B cell (primary cell): ENCODE measurements around the gene DDAH1. TPM values are rescaled to one million over a fixed set of nuclear protein-coding genes. Genes with fewer than 3 reads are reported as not detected.

Experiments
- ATAC-seq: fragments of 200-7000 bp; cut with Tn5 transposase; one replicate; pipeline ENCODE4 v1.10.0; 2021; ENCODE audit warnings: low read depth, mild to moderate bottlenecking, moderate number of reproducible peaks, moderate library complexity
- CTCF ChIA-PET: fragments of 350-600 bp; sonication (Branson Sonifier 250); formaldehyde crosslinking; loops from one replicate; lab custom pipeline; 2021; ENCODE audit warnings: antibody characterized with exemption, inconsistent platforms; lab: Charles Lee
- POLR2A ChIA-PET: fragments of 350-600 bp; sonication (Branson Sonifier 250); formaldehyde crosslinking; loops from one replicate; lab custom pipeline; 2021; ENCODE audit warnings: antibody characterized with exemption; lab: Charles Lee
- DNase-seq: peaks from one replicate; pipeline ENCODE4 v3.0.0; 2013
- H2AFZ ChIP-seq: 2 replicates; pipeline ENCODE4 v1.6.1; 2012; ENCODE audit warnings: mild to moderate bottlenecking, low read depth, low read length; ENCODE audit not compliant: insufficient read depth, poor library complexity, severe bottlenecking
- H3K27ac ChIP-seq, 2 donors: 1 replicate in 1 of 2; 2 replicates in 1 of 2; pipeline ENCODE4 v1.5.1; 2012 to 2013; ENCODE audit warnings: low read length in 2 of 2, mild to moderate bottlenecking in 2 of 2, moderate library complexity in 1 of 2
- H3K27me3 ChIP-seq, 4 experiments: fragments of 200-600 bp in 1 of 4; sonication (generic) in 1 of 4; replicated peaks in 1 of 4; 1 replicate in 2 of 4; 2 replicates in 2 of 4; pipeline versions ENCODE4 v1.6.1 to v1.7.0; 2013 to 2016; ENCODE audit warnings: low read length in 3 of 4, mild to moderate bottlenecking in 2 of 4, mixed read lengths in 1 of 4, moderate library complexity in 1 of 4; ENCODE audit not compliant: insufficient read depth in 4 of 4, control insufficient read depth in 3 of 4; ENCODE audit errors: control extremely low read depth in 1 of 4
- H3K36me3 ChIP-seq, 2 experiments: replicated peaks in 1 of 2; 1 replicate in 1 of 2; 2 replicates in 1 of 2; pipeline versions ENCODE4 v1.6.1 to v1.7.1; 2013; ENCODE audit warnings: low read length in 1 of 2; ENCODE audit not compliant: insufficient read depth in 2 of 2, control insufficient read depth in 1 of 2; ENCODE audit errors: control extremely low read depth in 1 of 2, extremely low read depth in 1 of 2
- H3K4me1 ChIP-seq, 2 donors: fragments of 200-600 bp in 1 of 2; sonication (generic) in 1 of 2; 1 replicate in 1 of 2; 2 replicates in 1 of 2; pipeline versions ENCODE4 v1.5.1 to v1.6.1; 2013 to 2017; ENCODE audit warnings: low read length in 2 of 2; ENCODE audit not compliant: control insufficient read depth in 2 of 2, insufficient read depth in 2 of 2
- H3K4me2 ChIP-seq: replicated peaks from 2 replicates; pipeline ENCODE3; 2012; ENCODE audit warnings: mild to moderate bottlenecking, low read depth, low read length; ENCODE audit not compliant: poor library complexity, severe bottlenecking
- H3K4me3 ChIP-seq, 5 experiments: fragments of 200-600 bp in 1 of 5; sonication (generic) in 1 of 5; 1 replicate in 3 of 5; 2 replicates in 2 of 5; pipeline versions ENCODE4 v1.5.1 to v1.7.0; 2011 to 2016; ENCODE audit warnings: low read length in 4 of 5, mild to moderate bottlenecking in 4 of 5, low read depth in 2 of 5, control low read depth in 1 of 5, moderate library complexity in 1 of 5; ENCODE audit not compliant: insufficient read depth in 1 of 5; ENCODE audit errors: control extremely low read depth in 1 of 5, extremely low read depth in 1 of 5
- H3K79me2 ChIP-seq: fragments of 200-600 bp; sonication (generic); one replicate; pipeline ENCODE4 v1.6.0; 2016; ENCODE audit warnings: low read length; ENCODE audit not compliant: control insufficient read depth, insufficient read depth
- H3K9ac ChIP-seq: fragments of 200-600 bp; sonication (generic); 2 replicates; pipeline ENCODE4 v1.6.1; 2017; ENCODE audit warnings: mild to moderate bottlenecking, low read length, moderate library complexity
- H3K9me3 ChIP-seq, 3 donors: one replicate each; pipeline versions ENCODE4 v1.6.1 to v1.7.1; 2013; ENCODE audit warnings: low read length in 2 of 3; ENCODE audit not compliant: control insufficient read depth in 2 of 3, insufficient read depth in 1 of 3; ENCODE audit errors: control extremely low read depth in 1 of 3
- H4K20me1 ChIP-seq: 2 replicates; pipeline ENCODE4 v1.6.0; 2012; ENCODE audit warnings: mild to moderate bottlenecking, low read length; ENCODE audit not compliant: insufficient read depth, control insufficient read depth, poor library complexity, severe bottlenecking
- H3K27ac Mint-ChIP-seq: one replicate; pipeline ENCODE4 v1.8.0; 2021; ENCODE audit warnings: mixed read lengths
- H3K27me3 Mint-ChIP-seq: one replicate; pipeline ENCODE4 v1.8.0; 2021; ENCODE audit warnings: mixed read lengths
- H3K4me1 Mint-ChIP-seq: one replicate; pipeline ENCODE4 v1.8.0; 2021; ENCODE audit warnings: mixed read lengths
- H3K4me3 Mint-ChIP-seq: one replicate; pipeline ENCODE4 v1.8.0; 2021; ENCODE audit warnings: mixed read lengths
- H3K9me3 Mint-ChIP-seq: one replicate; pipeline ENCODE4 v1.8.0; 2022; ENCODE audit warnings: mixed read lengths; ENCODE audit not compliant: insufficient read depth
- EZH2 ChIP-seq: IDR thresholded peaks from 2 replicates; pipeline ENCODE4 v1.6.1; 2012; ENCODE audit warnings: borderline replicate concordance, low read depth, mild to moderate bottlenecking, moderate library complexity, low read length; ENCODE audit not compliant: insufficient read depth, poor library complexity, severe bottlenecking
- WGBS: methylation state at CpG from one replicate; pipeline ENCODE4 v1.1.5; 2013; ENCODE audit warnings: missing lambda C conversion rate; ENCODE audit not compliant: insufficient coverage; 5-methylcytosine and 5-hydroxymethylcytosine counted together
- intact Hi-C: fragments of 100-400 bp; cut with micrococcal nuclease; formaldehyde crosslinking; loops from one replicate; pipeline ENCODE4 v1.10.0; 2022
- polyA plus RNA-seq: library from polyadenylated mRNA; depleted of rRNA; stranded (reverse); fragments of >200 nt; gene quantifications from 2 replicates; pipeline ENCODE4 v1.2.3, GENCODE V29; 2012
- total RNA-seq, 2 donors: library from RNA; stranded (reverse); fragments of 120-200 nt in 1 of 2; gene quantifications; 1 replicate in 1 of 2; 2 replicates in 1 of 2; pipeline versions ENCODE4 v1.2.3 to v1.2.4, GENCODE V29; 2013 to 2022
- TF ChIP-seq, protein P1 (sequence below): fragments of 200-600 bp; IDR thresholded peaks from one replicate; pipeline ENCODE4 v1.8.0; 2022; ENCODE audit warnings: antibody characterized with exemption, mild to moderate bottlenecking

Gene DDAH1
- total and polyA plus RNA-seq, 2 donors (not counting 1 experiment from before 2014, with no cell fraction given): 0.04 TPM; not detected in 1

DNA sequence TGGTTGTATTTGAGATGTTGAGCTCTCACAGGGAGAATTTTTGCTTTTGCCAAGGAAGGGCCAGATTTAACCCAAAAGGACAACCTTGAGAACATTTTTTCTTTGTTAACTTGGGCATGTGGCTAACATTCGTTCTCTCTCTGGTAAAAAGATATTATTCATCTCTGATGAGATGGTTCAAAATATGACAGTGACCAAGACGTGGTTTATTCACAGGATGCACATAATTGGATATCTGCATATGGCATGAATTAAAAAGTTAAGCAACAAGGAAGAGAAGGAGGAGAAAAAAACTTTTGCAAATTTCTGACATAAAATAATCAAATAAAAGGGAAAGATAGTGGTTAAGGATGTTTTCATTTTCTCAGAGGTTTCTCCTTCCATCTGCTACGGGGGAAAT, 145.5 kb downstream of the DDAH1 start:
- Histone ChIP-seq H3K27me3 (no peaks in the 10 kb centered on the region), H3K79me2 (no peaks in the 10 kb centered on the region), H2AFZ (no peak overlapping the region), H3K9me3 (no peaks in the 10 kb centered on the region), H3K9ac (no peak overlapping the region), H3K4me1 (no peaks in the 10 kb centered on the region), H3K36me3 (no peaks in the 10 kb centered on the region), H3K4me3 (no peak overlapping the region), H4K20me1 (no peaks in the 10 kb centered on the region), H3K27ac (no peak overlapping the region), H3K4me2 (no peak overlapping the region)
- no peaks in the 10 kb centered on the region for H3K4me1 Mint-ChIP-seq
- H3K27me3 Mint-ChIP-seq: peaks cover 5% of the 10 kb centered on the region
- WGBS: 80% methylated on average over 1 of the region's 3 CpGs
- no peak overlapping the region for H3K4me3 Mint-ChIP-seq
- TF ChIP-seq, protein P1, sequence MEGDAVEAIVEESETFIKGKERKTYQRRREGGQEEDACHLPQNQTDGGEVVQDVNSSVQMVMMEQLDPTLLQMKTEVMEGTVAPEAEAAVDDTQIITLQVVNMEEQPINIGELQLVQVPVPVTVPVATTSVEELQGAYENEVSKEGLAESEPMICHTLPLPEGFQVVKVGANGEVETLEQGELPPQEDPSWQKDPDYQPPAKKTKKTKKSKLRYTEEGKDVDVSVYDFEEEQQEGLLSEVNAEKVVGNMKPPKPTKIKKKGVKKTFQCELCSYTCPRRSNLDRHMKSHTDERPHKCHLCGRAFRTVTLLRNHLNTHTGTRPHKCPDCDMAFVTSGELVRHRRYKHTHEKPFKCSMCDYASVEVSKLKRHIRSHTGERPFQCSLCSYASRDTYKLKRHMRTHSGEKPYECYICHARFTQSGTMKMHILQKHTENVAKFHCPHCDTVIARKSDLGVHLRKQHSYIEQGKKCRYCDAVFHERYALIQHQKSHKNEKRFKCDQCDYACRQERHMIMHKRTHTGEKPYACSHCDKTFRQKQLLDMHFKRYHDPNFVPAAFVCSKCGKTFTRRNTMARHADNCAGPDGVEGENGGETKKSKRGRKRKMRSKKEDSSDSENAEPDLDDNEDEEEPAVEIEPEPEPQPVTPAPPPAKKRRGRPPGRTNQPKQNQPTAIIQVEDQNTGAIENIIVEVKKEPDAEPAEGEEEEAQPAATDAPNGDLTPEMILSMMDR: no peak
- TF ChIP-seq EZH2: no peak
- DNase-seq (no peak), ATAC-seq (no peak)
- no peaks in the 10 kb centered on the region for H3K9me3 Mint-ChIP-seq
- H3K27ac Mint-ChIP-seq: no peak overlapping the region
- ChIA-PET CTCF (no interaction called here), POLR2A (no interaction called here)
- intact Hi-C loops: loop anchor here (1.0 kb wide), 1 partner anchor 26 kb away; no protein-coding TSS in a partner anchor

DNA sequence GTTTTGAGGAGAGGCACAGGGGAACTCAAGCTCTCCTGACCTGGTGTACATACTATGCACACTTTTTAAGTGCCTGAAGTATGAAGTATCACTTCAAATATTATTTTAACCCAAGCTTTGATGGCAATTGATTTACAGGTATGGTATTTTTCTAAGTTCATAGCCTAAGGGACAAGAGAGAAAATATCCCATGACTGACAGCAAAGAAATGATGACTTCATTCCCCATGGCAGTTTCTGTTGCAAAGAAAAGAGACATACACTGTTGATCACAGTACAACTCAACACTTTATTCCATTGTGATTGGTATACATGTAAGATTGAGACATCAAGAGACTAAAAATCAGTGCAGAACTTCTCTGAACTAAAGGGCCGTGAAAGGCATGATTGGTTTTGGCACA, 146.7 kb downstream of the DDAH1 start:
- no peak for DNase-seq
- Histone ChIP-seq H3K4me3 (no peak overlapping the region), H3K4me1 (no peaks in the 10 kb centered on the region), H3K27ac (no peak overlapping the region), H3K9ac (no peak overlapping the region), H2AFZ (no peak overlapping the region), H3K9me3 (no peaks in the 10 kb centered on the region), H3K27me3 (peaks cover 0 to 6% (median 0%) of the 10 kb centered on the region in 4 experiments), H3K4me2 (no peak overlapping the region), H3K36me3 (no peaks in the 10 kb centered on the region), H4K20me1 (no peaks in the 10 kb centered on the region), H3K79me2 (no peaks in the 10 kb centered on the region)
- ATAC-seq: no peak
- H3K27ac Mint-ChIP-seq: no peak overlapping the region
- ChIA-PET POLR2A (no interaction called here), CTCF (interaction anchor here (0.9 kb wide), 1 partner anchor 10 kb away, joined by 3 read pairs; no protein-coding TSS in a partner anchor)
- no peaks in the 10 kb centered on the region for H3K4me1 Mint-ChIP-seq
- H3K4me3 Mint-ChIP-seq: no peak overlapping the region
- peaks cover 5% of the 10 kb centered on the region for H3K27me3 Mint-ChIP-seq
- intact Hi-C loops: no loop called here
- TF ChIP-seq EZH2: no peak
- TF ChIP-seq, protein P1: no peak
- H3K9me3 Mint-ChIP-seq: no peaks in the 10 kb centered on the region
- no CpG with 5 or more reads among the region's 1 CpG for WGBS
